SK-N-SH treated with all-trans-retinoic acid at 6 μM for 48 hours (cell line): ENCODE measurements around the gene DCLK1.

Experiments used
- ISL1 ChIP-seq: fragments of 250-450 bp; sonication (Bioruptor Pico); IDR thresholded peaks from 2 replicates; pipeline ENCODE4 v2.1.2; 2022; ENCODE audit warnings: mild to moderate bottlenecking, moderate library complexity
- RARB ChIP-seq: fragments of 250-450 bp; sonication (Bioruptor Pico); IDR thresholded peaks from 2 replicates; pipeline ENCODE4 v1.8.0; 2021; ENCODE audit warnings: mild to moderate bottlenecking, moderate library complexity
- TCF4 ChIP-seq: fragments of 250-450 bp; sonication (Bioruptor Pico); IDR thresholded peaks from 2 replicates; pipeline ENCODE4 v1.8.0; 2021; ENCODE audit warnings: mild to moderate bottlenecking, moderate library complexity, borderline replicate concordance
- TF ChIP-seq, protein P1 (sequence below): fragments of 250-450 bp; sonication (Bioruptor Pico); IDR thresholded peaks from 2 replicates; pipeline ENCODE4 v1.5.1; 2021; ENCODE audit warnings: mild to moderate bottlenecking, moderate library complexity

DNA sequence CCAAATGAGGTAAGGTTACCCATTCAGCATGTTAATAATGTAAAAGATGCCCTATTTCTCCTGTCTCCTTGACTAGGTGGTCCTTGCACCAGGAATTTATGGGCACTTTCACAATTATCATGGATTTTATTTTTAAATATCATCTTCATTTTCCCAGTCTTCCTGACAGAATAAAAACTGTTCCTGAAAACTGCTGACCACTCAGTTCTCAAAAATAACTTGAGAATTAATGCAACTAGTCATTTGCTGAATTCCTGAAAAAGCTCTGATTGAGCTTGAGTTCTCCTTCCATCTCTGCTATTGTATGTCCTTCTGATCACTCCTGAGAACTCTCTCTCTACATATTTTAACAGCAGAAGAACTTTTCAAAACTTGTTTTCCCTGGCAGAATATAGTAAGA is 55.0 kb downstream of the DCLK1 start:
- no peak for TF ChIP-seq TCF4 (CRISPR knock-in tag)
- no peak for TF ChIP-seq ISL1
- TF ChIP-seq, protein P1, sequence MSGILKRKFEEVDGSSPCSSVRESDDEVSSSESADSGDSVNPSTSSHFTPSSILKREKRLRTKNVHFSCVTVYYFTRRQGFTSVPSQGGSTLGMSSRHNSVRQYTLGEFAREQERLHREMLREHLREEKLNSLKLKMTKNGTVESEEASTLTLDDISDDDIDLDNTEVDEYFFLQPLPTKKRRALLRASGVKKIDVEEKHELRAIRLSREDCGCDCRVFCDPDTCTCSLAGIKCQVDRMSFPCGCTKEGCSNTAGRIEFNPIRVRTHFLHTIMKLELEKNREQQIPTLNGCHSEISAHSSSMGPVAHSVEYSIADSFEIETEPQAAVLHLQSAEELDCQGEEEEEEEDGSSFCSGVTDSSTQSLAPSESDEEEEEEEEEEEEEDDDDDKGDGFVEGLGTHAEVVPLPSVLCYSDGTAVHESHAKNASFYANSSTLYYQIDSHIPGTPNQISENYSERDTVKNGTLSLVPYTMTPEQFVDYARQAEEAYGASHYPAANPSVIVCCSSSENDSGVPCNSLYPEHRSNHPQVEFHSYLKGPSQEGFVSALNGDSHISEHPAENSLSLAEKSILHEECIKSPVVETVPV (CRISPR knock-in tag), result no peak
- no peak for TF ChIP-seq RARB (CRISPR knock-in tag)
